Duodenal mucosa (tissue), 2 donors: ENCODE results near the gene BCAS4.
"Not testable (repeated sequence)": the region's sequence is repeated elsewhere in the genome, so short reads cannot be mapped to it uniquely, and the experiment has no call there.

Experiments used
- H3K27ac ChIP-seq: one replicate; pipeline ENCODE4 v1.7.0; 2013; ENCODE audit warnings: low read depth, low read length
- H3K27me3 ChIP-seq, 2 donors: one replicate each; pipeline ENCODE4 v1.7.0; 2013; ENCODE audit warnings: low read length in 2 of 2, control low read depth in 1 of 2; ENCODE audit not compliant: insufficient read depth in 2 of 2, control insufficient read depth in 1 of 2
- H3K36me3 ChIP-seq, 2 donors: one replicate each; pipeline ENCODE4 v1.7.0; 2013; ENCODE audit warnings: low read length in 2 of 2, control low read depth in 1 of 2; ENCODE audit not compliant: insufficient read depth in 2 of 2, control insufficient read depth in 1 of 2
- H3K4me1 ChIP-seq, 2 donors: one replicate each; pipeline ENCODE4 v1.7.0; 2013; ENCODE audit warnings: low read length in 2 of 2, control low read depth in 1 of 2; ENCODE audit not compliant: insufficient read depth in 2 of 2, control insufficient read depth in 1 of 2
- H3K4me3 ChIP-seq, 2 donors: one replicate each; pipeline ENCODE4 v1.7.0; 2013; ENCODE audit warnings: low read length in 2 of 2, low read depth in 1 of 2
- H3K9ac ChIP-seq, 2 donors: one replicate each; pipeline ENCODE4 v1.7.0; 2013; ENCODE audit warnings: low read length in 2 of 2, low read depth in 1 of 2
- H3K9me3 ChIP-seq, 2 donors: one replicate each; pipeline ENCODE4 v1.7.0; 2013; ENCODE audit warnings: low read length in 2 of 2, control low read depth in 1 of 2; ENCODE audit not compliant: control insufficient read depth in 1 of 2

The BCAS4 gene

GRCh38 chr20:50798650-50799049 lies 3.8 kb downstream of the BCAS4 start:
- no peak overlapping the region for H3K9ac ChIP-seq
- H3K27me3 ChIP-seq, result no peaks in the 10 kb centered on the region
- no peaks in the 10 kb centered on the region for H3K9me3 ChIP-seq
- no peak overlapping the region for H3K27ac ChIP-seq
- H3K4me1 ChIP-seq, result peaks cover 0 to 7% of the 10 kb centered on the region in 2 donors
- no peak overlapping the region for H3K4me3 ChIP-seq
- H3K36me3 ChIP-seq, result no peaks in the 10 kb centered on the region

GRCh38 chr20:50799176-50799889 lies 4.5 kb downstream of the BCAS4 start:
- peaks cover 0 to 2% of the 10 kb centered on the region in 2 donors for H3K4me1 ChIP-seq
- no peaks in the 10 kb centered on the region for H3K36me3 ChIP-seq
- H3K4me3 ChIP-seq, result no peak overlapping the region
- no peak overlapping the region for H3K9ac ChIP-seq
- H3K27me3 ChIP-seq, result no peaks in the 10 kb centered on the region
- no peaks in the 10 kb centered on the region for H3K9me3 ChIP-seq
- no peak overlapping the region for H3K27ac ChIP-seq

- H3K4me3 ChIP-seq, result no peak overlapping the region
- H3K27ac ChIP-seq, result no peak overlapping the region
- no peaks in the 10 kb centered on the region for H3K4me1 ChIP-seq
- no peaks in the 10 kb centered on the region for H3K27me3 ChIP-seq
- H3K9me3 ChIP-seq, result no peaks in the 10 kb centered on the region
- H3K9ac ChIP-seq, result no peak overlapping the region
- no peaks in the 10 kb centered on the region for H3K36me3 ChIP-seq
Measured at GRCh38 chr20:50799890-50800550, 5.2 kb downstream of the BCAS4 start.

GRCh38 chr20:50800986-50801746 lies 6.3 kb downstream of the BCAS4 start:
- not testable (repeated sequence) for H3K4me3 ChIP-seq, H3K27me3 ChIP-seq, H3K9ac ChIP-seq, H3K36me3 ChIP-seq, H3K27ac ChIP-seq, H3K4me1 ChIP-seq, H3K9me3 ChIP-seq

- H3K27ac ChIP-seq, result no peak overlapping the region
- no peaks in the 10 kb centered on the region for H3K9me3 ChIP-seq
- H3K27me3 ChIP-seq, result no peaks in the 10 kb centered on the region
- peaks cover 0 to 3% of the 10 kb centered on the region in 2 donors for H3K4me1 ChIP-seq
- no peak overlapping the region for H3K4me3 ChIP-seq
- no peaks in the 10 kb centered on the region for H3K36me3 ChIP-seq
- H3K9ac ChIP-seq, result no peak overlapping the region
Measured at GRCh38 chr20:50801747-50802125, 6.9 kb downstream of the BCAS4 start.

- H3K9me3 ChIP-seq, result no peaks in the 10 kb centered on the region
- H3K36me3 ChIP-seq, result no peaks in the 10 kb centered on the region
- no peaks in the 10 kb centered on the region for H3K27me3 ChIP-seq
- H3K27ac ChIP-seq, result no peak overlapping the region
- H3K9ac ChIP-seq, result no peak overlapping the region
- H3K4me3 ChIP-seq, result no peak overlapping the region
- peaks cover 0 to 3% of the 10 kb centered on the region in 2 donors for H3K4me1 ChIP-seq
Measured at GRCh38 chr20:50802289-50802688, 7.4 kb downstream of the BCAS4 start.

- no peak overlapping the region for H3K27ac ChIP-seq
- H3K36me3 ChIP-seq, result no peaks in the 10 kb centered on the region
- H3K27me3 ChIP-seq, result no peaks in the 10 kb centered on the region
- no peaks in the 10 kb centered on the region for H3K9me3 ChIP-seq
- H3K4me3 ChIP-seq, result no peak overlapping the region
- peaks cover 0 to 3% of the 10 kb centered on the region in 2 donors for H3K4me1 ChIP-seq
- no peak overlapping the region for H3K9ac ChIP-seq
Measured at GRCh38 chr20:50804437-50805348, 9.8 kb downstream of the BCAS4 start.

GRCh38 chr20:50805349-50805684 lies 10.5 kb downstream of the BCAS4 start:
- Histone ChIP-seq H3K27ac (no peak overlapping the region), H3K4me3 (no peak overlapping the region)

GRCh38 chr20:50806126-50806768 lies 11.4 kb downstream of the BCAS4 start:
- H3K4me1 ChIP-seq, result peaks cover 0 to 3% of the 10 kb centered on the region in 2 donors
- H3K27me3 ChIP-seq, result no peaks in the 10 kb centered on the region
- H3K9ac ChIP-seq, result no peak overlapping the region
- H3K9me3 ChIP-seq, result no peaks in the 10 kb centered on the region
- no peaks in the 10 kb centered on the region for H3K36me3 ChIP-seq
- no peak overlapping the region for H3K27ac ChIP-seq
- no peak overlapping the region for H3K4me3 ChIP-seq

More at GRCh38 chr20:50805349-50805684, 10.5 kb downstream of the BCAS4 start:
- Histone ChIP-seq H3K4me1 (peaks cover 0 to 3% of the 10 kb centered on the region in 2 donors), H3K27me3 (no peaks in the 10 kb centered on the region), H3K36me3 (no peaks in the 10 kb centered on the region), H3K9me3 (no peaks in the 10 kb centered on the region), H3K9ac (no peak overlapping the region)
